Ishikawa (cell line): ENCODE measurements around the gene PKP1.

ENCODE experiments used
- CEBPB ChIP-seq: IDR thresholded peaks from 2 replicates; pipeline ENCODE4 v1.6.1; 2012
- CREB1 ChIP-seq: IDR thresholded peaks from 2 replicates; pipeline ENCODE4 v1.6.1; 2012; ENCODE audit warnings: low read depth
- EGR1 ChIP-seq: IDR thresholded peaks from 2 replicates; pipeline ENCODE4 v1.6.1; 2012
- EP300 ChIP-seq: IDR thresholded peaks from 2 replicates; pipeline ENCODE4 v1.6.1; 2012; ENCODE audit warnings: borderline replicate concordance
- FOXM1 ChIP-seq: IDR thresholded peaks from 2 replicates; pipeline ENCODE4 v1.6.1; 2012; ENCODE audit warnings: low read depth, borderline replicate concordance
- MAX ChIP-seq: IDR thresholded peaks from 2 replicates; pipeline ENCODE4 v1.6.1; 2012
- RAD21 ChIP-seq: IDR thresholded peaks from 2 replicates; pipeline ENCODE4 v1.6.1; 2012; ENCODE audit warnings: low read depth
- REST ChIP-seq: IDR thresholded peaks from 2 replicates; pipeline ENCODE4 v1.6.1; 2012; ENCODE audit warnings: low read depth, mild to moderate bottlenecking
- TAF1 ChIP-seq: IDR thresholded peaks from 2 replicates; pipeline ENCODE4 v1.6.1; 2012; ENCODE audit warnings: low read depth, mild to moderate bottlenecking
- TEAD4 ChIP-seq: IDR thresholded peaks from 2 replicates; pipeline ENCODE4 v1.6.1; 2012
- USF1 ChIP-seq: IDR thresholded peaks from 2 replicates; pipeline ENCODE4 v1.6.1; 2012
- YY1 ChIP-seq: IDR thresholded peaks from 2 replicates; pipeline ENCODE4 v1.6.1; 2012; ENCODE audit warnings: low read depth
- ZBTB7A ChIP-seq: IDR thresholded peaks from 2 replicates; pipeline ENCODE4 v1.6.1; 2012; ENCODE audit warnings: low read depth

- TF ChIP-seq YY1, result no peak
- TF ChIP-seq TAF1, result no peak
- TF ChIP-seq RAD21, result no peak
- no peak for TF ChIP-seq CREB1
- no peak for TF ChIP-seq EP300
- TF ChIP-seq REST, result no peak
- no peak for TF ChIP-seq FOXM1
- no peak for TF ChIP-seq ZBTB7A
- TF ChIP-seq CEBPB, result no peak
- TF ChIP-seq USF1, result no peak
- no peak for TF ChIP-seq MAX
- TF ChIP-seq TEAD4, result no peak
- no peak for TF ChIP-seq EGR1
Measured at GRCh38 chr1:201330541-201330940, 47.2 kb downstream of the PKP1 start.
